ENCODE results near the gene CDH13.

CDH13 gene

DNA sequence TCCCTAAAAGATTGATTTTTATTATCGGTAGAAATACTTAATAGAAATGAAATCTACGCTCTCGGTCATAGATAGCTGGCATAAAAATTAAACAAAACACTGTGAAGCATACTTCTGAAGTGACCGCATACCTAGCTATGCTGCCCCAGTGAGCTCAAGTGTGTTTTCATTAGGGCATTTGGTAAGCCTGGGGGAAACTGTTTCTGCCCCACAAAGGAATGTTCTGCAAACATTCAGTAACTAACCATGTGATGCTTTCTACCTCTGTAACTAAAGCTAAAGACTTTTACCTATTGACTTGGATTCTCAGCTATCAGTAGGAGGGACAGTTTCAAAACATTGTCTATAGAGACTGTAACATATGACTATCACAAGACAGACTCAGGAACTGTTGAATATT is 1087.5 kb downstream of the CDH13 start:
- DNase-seq: no peak

DNA sequence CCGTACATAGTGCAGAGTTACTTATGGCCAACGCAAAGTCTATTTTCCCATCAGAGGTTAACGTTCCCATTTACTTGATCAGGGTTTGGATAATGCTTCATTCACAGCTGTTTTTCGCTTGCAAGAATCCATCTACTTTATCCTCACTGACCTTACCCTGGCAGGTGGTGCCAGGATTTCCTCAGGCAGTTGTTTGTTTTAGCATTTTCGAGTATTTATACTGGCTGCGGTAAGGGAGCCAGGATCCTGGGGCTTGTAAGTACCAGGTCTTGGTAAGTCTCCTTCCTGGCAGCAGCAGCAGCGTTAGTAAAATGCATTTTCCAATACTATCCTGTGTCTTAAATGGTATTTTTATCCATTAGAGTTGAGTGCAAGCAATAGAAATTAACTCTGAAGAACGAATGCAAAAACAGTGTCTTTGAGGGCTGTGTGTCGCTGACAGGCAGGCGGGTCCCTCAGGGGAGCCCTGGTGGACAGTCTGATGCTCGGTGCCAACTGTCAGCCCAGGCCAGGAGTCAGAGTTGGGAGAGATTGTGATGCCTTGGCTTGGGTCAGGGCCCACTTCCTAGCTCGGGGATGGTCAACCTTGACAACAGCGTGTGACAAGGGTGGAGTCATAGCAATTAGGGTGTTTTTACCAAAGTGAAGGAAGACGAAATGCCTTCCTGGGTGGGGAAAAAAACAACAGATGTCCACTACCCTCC is 1088.6 kb downstream of the CDH13 start:
- peak; percentile 4 for DNase-seq

DNA sequence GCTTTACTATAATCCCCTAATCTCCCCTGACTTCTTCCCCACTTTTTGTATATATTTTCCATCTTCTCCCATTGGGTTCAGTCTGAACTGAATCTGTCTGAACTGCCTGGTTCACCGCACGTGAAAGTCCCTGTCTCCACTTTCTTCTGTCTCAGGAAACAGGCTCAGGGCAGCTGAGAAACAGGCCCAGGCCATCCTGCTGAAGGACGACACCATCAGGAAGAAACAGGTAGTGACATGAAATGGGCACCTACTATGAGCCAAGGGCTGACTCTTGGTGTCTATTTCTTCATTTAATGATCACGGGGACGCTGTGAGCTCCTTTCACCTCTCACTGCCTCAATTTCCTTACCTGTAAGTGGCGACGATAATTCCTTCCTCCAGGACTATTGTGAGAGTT is 1090.5 kb downstream of the CDH13 start:
- no peak for DNase-seq

DNA sequence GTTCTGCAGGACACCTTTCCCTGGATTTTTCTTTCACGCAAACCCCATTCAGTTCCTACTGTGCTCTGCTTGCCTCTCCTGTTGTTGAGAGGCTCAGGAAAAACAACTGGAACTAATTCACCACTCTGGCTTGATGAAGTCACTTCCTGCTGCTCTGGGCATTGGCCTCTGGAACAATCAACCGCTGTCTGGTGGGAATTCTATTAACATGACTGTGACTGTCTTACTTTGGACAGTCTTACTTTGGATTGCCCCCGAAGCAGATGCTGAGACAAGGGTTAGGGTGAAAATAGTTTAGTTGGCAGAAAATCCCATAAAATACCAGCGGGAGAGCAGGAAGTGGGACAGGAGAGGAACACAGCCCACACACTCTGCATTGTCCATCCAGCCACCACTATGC is 1091.0 kb downstream of the CDH13 start:
- DNase-seq: no peak

DNA sequence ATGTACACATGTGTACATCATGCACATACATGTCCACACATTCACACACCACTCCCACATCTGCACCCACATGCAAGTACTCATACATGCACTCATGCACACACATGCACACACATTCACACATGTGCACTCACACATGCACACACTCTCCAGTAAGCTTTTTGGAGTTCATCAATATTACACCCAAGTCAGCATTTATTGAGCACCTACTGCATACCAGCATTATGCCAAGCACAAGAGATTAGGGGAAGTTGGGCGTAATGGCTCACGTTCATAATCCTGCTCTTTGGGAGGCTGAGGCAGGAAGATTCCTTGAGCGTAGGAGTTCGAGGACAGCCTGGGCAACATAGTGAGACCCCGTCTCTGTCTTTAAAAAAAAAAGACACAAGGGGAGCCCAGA is 1093.4 kb downstream of the CDH13 start:
- no peak for DNase-seq

DNA sequence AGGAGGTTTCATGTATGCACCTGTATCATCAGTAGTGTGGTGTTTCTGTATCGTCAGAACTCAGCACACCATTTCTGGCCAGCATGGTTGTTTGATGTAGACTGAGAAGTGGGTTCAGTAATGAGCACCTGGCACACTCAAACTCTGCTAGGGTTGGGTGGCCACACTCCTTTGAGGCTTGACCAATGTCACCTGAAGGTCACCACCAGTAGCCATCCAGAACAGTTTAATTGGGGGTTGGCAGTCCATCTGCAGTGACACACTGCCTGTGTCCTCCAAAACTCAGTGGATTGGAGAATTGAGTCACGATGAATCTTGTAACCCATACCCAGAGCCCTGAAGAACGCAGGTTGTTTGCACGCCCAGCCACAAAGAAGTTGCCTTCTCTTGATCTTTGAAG is 1094.2 kb downstream of the CDH13 start:
- DNase-seq: no peak

DNA sequence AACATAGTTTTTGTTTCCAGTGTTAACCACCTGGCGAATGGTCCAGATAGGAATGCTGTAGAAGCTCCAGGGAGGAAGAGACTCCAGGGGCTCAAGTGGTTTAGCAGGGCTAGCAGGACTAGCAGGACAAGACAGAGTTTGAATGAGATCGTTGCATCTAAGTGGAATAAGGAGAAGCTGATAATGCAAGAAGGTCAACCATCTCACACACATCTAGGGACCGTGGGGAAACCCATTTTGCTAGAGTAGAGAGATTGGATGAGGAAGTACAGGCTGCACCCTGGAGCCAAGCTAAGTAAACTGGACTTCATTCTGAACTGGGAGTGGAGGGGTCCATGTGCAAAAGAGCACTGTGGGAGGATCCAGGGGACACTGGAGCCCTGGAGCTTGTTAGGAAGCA is 1094.9 kb downstream of the CDH13 start:
- no peak for DNase-seq

DNA sequence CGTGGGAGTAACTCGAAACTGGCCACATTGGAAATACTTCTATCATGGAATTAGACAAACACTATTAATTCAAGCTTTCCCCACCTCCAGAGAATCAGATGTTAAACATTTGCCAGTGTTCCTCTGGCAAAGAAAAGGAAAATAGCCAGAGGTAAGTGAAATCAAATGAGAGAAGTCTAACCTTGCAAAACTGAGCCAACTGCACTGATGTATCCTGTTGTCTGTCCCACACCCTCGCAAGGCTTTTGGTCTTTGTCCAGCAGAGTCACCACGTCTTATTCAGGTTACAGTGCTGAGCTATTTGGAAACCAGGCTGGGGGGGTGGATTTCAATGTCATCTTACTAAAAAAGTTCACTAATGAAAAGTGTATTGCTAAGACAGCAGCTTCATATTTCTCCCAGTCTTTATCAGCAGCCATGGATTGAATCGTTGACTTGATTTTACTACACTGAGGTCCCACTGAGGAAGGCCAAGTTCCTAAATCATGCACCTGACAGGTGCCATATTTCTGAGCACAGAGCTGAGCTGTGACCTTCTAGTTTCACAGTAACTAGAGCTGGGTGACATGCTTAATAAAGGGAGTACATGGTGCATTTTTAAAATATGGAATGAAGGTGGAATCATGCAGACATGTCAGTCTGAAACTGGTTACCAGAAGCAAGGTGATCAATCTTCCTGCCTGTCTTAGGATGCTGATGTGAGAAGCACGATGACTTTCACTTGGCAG is 1095.9 kb downstream of the CDH13 start:
- no peak for DNase-seq

DNA sequence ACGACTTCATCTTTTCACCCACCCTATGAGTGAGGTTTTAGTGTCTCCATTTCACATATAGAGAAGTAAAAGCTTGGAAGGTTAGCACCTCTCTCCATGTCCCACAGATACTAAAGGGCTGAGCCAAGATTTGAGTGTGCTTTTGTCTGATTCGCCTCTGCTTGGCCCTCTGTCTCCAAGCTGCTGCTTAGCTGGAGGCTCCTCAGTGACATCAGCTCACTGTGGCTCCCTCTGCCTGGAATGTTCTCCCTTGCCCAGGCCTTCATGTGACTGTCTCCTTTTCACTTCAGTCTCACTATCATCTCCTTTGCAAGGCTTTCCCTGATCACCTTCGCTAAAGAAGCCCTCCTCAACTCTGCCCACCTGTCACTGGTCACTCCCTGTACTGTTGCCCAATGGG is 1096.5 kb downstream of the CDH13 start:
- DNase-seq: no peak

DNA sequence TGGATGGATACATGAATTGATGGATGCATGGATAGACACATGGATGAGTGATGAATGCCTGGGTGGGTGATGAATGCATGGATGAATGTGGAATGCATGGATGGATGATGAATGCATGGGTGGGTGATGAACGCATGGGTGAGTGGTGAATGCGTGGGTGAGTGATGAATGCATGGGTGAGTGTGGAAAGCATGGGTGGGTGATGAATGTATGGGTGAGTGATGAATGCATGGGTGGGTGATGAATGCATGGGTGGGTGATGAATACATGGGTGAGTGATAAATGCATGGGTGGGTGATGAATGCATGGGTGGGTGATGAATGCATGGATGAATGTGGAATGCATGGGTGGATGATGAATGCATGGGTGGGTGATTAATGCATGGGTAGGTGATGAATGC is 1097.1 kb downstream of the CDH13 start:
- no peak for DNase-seq

DNA sequence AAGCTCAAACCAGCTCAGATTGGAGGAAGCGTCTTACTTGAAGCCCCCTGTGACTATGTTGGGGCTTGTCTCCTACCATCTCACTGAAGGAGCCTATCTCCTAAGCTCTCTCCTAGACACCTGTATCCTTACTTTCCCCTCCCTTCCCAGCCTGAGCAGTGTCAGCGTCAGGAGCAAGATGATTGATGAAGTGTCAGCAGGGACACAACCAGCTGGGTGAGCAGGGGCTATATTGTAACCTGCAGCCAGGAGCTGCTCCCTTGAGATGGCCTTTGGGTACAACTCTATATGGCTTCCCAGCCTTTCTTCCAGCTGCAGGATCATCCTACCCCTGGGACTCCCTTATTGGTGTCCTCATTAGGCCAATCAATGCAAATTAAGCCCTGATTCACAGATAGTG is 1097.8 kb downstream of the CDH13 start:
- no peak for DNase-seq

DNA sequence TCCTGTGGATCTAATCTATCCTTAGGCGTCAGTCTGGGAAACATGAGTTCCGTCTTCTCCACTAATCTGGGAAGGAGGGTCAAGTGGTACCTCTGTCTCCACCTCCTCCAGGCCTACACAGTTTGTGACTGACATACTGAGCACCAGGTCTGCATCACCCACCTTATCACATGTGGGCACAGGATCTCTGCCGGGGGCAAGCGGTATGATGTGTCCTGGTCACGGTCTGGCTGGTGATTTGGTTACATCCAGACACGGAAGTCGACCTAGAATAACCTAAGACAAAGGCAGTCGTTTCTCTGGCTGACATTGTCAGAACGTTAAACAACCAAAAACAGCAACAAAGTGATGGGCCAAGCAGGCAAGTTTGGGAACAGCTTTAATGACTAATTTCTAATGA is 1098.5 kb downstream of the CDH13 start:
- DNase-seq: no peak

DNA sequence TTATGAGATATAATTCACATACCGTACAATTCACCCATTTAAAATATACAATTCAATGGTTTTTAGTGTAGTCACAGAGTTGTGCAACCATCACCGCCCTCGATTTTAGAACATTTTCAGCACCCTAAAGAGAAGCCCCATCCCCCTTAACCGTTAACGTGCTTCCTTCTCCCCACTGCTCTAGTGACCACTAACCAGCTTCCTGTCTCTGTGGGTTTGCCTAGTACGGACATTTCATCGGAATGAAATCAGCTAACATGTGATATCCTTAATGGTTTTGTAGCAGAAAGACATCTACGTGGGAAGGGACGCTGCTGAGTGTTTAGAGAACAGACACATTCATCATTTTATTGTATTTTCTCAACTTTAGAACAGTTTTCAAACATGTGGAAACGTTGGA is 1100.2 kb downstream of the CDH13 start:
- DNase-seq: no peak

DNA sequence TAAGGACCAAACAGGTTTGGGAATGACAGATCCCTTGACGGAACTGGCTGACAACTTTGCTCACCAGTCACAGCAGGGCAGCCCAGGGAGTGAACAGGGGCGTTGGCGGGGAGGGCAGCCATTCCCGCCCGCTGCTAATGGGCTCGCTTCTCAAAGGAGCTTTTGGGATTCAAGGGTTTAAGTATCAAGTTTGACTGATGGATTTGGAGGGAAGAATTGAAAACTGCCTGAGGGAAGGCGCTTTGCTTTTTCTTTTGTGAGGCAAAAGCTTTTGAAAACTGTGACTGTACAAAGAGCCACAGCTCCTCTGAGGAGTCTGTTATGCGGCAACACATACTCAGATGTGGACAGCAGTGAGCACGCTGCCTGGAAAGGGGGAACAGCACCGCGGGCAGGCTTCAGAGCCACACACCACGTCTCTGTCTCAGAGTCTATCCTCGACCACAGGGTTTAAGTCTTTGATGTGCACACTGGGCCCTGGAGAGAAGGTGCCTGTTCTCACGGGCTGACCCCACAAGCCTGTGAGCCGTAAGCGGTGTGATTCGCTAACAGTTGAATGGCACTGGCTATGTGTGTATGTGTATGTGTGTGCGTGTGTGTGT is 1101.1 kb downstream of the CDH13 start:
- DNase-seq: no peak

DNA sequence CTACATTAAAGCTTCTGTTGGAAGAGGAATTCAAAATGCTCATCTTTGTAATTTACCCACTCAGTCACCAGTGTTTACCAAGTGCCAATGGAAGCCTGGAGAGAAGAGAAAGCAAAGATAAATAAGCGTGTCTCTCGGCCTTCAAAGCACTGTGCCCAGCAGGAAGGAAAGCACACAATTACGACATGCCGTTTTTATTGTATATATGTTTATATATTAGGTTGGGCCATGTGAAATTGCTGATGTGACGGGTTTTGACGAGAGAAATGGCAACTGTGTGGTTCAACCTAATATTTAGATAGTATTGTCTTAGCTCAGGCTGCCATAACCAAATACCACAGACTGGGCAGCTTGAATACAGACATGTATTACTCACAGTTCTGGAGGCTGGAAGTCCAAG is 1101.7 kb downstream of the CDH13 start:
- DNase-seq: peak; percentile 7

DNA sequence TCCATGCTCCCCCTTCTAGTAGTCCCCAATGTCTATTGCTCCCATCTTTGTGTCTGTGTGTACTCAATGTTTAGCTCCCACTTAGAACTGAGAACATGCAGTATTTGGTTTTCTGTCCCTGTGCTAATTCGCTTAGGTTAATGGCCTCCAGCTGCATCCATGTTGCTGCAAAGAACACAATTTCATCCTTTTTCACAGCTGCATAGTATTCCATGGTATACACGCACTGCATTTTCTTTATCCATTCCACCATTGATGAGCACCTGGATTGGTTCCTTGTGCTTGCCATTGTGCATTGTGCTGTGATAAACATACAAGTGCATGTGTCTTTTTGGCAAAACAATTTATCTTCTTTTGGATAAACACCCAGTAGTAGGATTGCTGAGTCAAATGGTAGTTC is 1104.0 kb downstream of the CDH13 start:
- no peak for DNase-seq

DNA sequence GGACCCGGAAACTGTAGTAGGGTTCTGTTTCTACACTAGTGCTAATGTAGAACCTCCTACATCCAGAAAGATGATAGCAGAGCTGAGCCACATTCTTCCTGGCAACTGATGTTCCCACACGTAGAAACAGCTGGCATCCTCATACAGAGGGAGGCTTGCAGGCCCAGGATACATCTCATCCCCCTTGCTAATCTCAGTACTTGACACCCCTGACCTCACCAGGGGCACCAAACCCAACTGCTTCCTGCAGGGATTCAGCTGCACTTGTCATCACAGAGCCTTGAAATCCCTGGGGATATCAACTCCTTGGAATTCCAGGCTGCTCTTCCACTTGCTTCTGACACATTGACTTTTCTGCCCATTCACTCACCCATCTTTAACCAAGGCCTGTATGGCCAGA is 1105.8 kb downstream of the CDH13 start:
- DNase-seq: no peak

DNA sequence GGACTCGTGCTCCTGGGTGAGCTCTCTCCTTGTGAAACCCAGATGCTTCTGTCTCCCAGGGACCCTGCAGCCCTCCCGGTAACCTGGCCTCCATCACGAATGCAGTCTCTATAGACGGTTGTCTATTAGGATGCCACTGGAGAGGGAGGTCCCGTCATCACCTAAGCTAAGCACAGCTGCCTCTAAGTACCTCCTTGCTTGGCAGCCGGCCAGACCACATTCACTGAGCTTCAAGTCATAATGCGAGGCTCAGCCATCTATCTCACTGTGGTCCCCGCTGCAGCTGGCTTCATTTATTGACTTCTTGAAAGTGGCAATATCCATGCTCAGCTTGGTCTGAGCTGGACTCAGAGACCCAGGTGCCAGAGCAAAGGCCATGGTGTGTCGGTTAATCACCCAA is 1106.5 kb downstream of the CDH13 start:
- DNase-seq: peak; percentile 0

DNA sequence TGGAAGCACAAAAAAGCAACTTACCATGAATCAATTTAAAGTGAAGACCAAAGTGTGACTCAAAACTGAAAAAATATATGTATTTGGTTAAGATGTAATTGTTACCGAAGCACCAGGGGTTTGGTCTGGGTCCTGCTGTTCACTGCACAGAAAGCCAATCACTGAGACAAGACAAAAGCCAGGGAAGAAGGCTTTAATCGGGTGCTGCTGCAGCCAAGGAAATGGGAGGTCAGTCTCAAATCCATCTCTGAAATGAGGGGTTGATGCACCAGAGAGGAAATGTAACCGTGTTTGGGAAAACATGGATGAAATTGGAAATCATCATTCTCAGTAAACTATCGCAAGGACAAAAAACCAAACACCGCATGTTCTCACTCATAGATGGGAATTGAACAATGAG is 1107.4 kb downstream of the CDH13 start:
- no peak for DNase-seq

DNA sequence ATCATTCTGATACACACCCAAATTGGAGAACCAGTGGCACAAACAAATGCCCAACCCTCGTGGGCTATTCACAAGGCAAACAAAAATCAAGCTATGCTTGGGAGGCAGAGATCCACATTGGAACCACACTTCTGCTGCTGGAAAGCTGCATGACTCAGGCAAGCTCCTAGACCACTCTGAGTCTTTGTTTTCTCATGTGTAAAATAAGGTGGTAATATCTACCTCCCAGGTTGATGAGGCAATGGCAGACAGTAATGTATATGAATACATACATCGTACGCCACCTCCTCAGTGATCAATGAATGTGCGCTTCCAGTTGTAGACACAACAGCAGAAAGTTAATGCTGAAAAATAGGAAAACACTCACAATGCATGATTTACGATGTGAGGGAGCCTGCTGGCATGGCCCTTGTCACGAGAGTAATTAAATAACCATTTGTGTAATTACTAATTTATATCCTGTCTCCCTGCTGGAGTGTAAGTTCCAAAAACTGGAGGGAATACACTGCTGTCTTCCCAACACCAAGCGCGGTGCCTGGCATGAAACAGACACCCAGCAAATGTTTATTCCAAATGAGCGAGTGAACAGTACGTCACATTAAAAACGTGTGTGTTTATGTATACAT is 1111.1 kb downstream of the CDH13 start:
- DNase-seq: no peak

DNA sequence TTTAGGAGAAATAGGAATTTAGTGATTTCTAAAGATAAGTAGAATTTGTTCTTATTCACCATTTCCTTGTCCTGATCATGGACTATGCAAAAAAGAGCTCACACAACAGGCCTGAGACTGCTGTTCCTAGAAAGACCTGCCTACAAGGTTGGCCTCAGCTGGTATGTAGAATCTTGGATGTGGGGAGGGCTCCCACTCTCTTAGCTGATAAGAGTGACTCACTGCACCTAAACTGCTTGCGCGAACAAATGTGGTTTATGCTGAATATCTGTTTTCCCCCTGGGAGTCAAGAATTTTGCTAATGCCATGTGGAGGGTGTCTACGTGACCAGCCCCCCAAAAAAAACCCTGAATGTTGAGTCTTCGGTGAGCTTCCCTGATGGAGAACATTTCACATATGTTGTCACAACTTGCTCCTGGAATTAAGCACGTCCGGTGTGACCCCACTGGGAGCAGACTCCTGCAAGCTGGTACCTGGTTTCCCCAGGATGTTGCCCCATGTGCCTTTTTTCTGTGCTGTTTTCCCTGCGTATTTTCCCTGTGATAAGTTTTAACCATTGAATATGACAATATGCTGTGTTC is 1112.2 kb downstream of the CDH13 start:
- no peak for DNase-seq

DNA sequence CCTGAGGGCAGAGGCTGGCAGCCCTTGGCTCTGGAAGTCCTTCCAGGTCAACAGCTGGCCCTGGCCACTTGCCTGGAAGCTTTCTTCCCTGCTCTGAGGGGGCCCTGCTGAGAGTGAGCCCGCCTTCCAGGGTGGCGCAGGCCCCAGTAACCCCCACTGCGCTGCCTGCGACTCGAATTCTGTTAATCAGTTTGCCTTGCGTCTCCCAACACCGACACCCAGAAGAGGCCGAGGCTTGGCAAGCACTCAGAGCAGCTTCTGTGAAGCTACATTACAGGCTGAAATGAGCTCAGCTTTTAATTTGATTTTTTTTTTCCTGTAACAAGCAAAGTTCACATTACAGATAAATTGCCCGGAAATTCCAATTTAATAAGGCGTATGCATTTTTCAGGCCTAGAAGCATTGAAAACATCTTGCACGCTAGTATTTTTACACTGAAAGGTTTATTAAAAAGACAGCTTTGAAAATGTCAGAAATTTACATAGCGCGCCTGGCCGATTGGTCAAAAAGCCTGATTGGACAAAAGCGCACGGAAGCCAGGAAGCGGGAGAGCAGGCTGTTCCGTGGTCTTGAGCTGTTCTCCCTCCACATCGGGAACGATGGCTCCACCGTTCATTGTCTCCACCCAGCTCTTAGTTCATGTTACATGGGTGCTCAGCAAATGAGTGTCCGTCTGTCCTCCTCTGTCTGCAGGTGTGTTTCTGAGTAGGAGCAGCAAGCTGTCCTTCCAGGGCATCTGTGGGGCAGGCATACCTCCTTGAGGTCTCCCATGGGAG is 1115.5 kb downstream of the CDH13 start:
- no peak for DNase-seq

DNA sequence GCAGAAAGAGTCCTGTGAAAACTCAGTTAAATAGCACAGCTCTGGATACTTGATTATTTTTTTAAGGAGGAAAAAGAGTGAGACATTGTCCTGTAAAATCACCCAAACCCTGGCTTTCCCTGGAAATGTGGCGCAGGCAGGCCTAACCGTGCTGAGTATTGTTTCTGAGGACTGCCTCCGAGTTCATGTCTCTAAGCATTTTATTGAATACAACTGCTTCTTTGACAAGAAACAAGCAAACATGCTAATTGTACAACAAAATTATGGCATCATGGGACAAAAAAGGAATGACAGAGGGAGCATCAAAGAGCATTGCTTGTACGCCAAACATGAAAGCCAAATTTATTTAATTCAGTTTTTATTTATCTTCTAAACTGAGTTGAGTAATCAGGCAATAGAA is 1116.5 kb downstream of the CDH13 start:
- no peak for DNase-seq
